HG02943 (cell line): ENCODE data around the gene ALX3.

Experiments
- ATAC-seq: cut with Tn5 transposase; IDR thresholded peaks from one replicate; pipeline ENCODE4 v1.9.1; 2021; ENCODE audit warnings: mild to moderate bottlenecking, low read depth, moderate library complexity; ENCODE audit not compliant: unreplicated experiment

ALX3 gene

DNA sequence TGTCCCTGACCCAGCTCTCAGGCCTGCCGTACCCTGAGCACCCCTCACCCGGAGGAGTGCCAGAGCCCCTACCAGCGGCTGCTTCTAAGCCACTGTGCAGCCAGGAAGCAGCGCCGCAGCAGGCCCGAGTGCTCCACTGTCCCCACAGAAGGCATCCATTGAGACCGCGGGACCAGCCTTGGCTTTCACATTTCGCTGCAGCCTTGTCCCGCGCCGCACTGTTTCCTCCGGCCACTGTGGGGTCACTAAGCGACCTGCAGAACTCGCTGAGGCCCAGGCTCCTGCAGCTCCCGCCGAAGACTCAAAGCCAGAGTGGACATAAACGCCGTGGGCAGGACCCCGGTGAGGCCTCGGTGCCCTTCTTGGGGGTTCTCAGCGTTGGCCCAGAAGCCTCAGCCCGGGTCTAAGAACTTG, 3.0 kb downstream of the ALX3 start:
- ATAC-seq = no peak

DNA sequence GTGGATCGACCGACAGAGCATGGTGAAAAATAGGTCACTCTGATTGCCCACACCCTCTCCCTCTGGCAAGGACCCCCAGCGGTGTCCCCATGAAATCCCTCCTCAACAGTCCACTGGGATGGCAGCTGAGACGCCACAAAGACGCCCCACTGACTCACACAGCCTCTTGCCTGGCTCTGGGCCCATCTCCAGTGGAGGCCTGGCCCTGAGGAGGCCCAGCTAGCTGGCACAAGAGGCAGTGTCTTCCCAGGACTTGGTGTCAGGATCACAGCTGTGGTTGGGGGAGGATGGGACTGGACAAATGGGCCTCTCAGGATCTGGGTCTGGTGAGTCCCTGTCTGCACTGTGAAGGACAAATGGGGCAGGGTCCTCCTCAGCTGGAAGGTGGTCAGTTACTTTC, 4.6 kb downstream of the ALX3 start:
- ATAC-seq = no peak

GRCh38 chr1:110064576-110065337, 5.7 kb downstream of the ALX3 start:
- no peak for ATAC-seq

- no peak for ATAC-seq
These were observed 6.7 kb downstream of the ALX3 start for GRCh38 chr1:110063781-110064180.

DNA sequence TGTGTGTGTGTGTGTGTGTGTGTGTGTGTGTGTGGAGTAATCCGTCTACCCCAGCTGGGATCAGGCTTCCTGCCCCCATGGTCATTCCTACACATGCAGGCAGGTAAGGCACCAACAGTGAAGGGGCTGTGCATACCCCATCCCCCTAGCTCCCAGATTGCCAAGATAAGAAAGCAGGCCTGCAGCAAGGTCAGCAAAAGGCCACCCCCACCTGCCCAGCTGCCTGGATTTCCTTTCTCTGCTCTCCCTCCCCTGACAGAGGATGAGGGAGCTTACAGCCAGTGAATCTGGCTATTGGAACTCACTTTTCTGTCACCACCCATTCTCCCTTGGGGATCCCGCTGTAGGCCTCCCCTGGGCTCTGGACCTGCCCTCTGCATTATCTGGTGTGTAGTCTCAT, 7.9 kb downstream of the ALX3 start:
- ATAC-seq = no peak

GRCh38 chr1:110061341-110061740, 9.1 kb downstream of the ALX3 start:
- ATAC-seq = no peak

DNA sequence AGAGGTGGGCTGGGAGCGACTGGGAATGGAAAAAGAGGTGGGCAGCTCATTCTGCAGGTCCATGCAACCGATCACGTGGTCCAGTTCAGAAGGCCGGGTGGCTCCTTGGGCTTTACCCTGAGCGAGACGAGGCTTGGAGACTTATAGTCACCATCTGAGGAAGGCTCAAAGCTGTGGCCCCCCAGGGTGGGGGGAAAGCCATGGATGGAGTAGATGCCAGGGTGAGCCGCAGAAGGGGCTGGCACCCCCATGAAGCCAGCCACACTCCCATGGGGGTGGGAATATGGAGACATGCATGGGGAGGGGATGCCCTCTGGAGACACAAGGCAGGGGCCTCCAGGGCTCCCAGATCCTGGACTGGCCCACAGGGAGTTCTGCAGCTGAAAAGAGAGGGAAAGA, 9.8 kb downstream of the ALX3 start:
- no peak for ATAC-seq

DNA sequence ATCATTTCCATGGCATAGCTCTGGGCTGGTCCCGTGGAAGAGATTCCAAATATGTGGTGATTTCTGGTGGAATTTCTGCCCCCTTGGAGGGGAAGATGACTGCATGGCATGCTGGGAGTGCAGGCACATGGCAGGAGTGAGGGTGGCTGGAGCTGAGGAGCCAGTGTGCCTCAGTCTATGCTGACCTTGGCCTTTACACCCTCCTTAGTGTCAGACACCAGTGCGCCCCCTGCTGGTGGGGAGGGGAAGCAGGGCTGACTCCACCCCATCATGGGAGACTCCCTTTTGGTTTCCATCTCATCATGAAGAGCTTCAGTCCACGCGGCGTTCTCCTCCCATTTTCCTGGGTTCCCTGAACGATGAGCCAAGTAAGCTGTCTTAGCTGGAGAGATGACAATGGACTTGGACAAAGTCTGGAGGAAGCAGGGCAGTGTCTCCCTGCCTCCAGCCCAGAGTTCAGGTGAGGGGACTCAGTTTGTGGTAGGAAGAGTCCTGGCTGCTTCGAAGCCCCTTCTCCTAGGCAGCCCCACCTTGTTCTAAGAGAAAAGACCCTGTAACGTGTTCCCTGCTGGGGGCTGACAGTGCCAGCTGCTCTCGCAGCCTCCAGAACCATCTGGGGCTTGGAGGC, 10.3 kb downstream of the ALX3 start:
- ATAC-seq = no peak

DNA sequence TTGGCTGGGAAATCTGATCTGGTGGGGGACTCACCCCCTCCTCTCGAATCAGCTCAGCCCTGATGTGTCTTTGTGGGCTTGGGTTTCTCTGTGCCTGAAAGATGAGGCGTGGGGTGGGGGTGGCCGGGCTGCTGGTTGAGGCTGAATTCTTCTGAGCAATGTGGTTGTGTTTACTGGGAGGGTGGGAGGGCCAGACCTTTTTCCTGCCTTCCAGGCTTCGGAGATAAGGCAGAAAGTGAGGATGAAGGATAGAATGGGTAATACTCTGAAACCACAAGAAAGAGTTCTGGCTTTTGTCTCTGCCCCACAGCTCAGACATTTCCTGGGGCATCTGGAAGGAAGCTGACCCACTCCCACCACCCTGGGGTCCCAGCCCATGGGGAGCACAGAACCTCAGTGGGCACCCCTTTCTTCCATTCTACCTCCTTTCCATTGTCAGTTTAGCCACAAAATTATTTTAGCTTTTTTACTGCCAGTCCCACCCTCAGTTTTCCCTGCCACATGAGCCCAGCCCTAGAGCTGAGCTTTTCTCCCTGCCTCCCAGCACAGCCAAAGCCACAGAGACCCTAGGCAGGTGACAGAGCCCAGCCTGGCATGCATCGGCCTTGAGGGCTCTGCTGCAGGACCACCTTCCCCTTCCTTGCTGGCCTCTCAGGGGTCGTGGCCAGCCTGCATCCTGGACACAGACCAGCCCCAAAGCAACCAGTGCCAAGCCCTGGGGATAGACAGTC, 11.2 kb downstream of the ALX3 start:
- no peak for ATAC-seq

- ATAC-seq = no peak
These were observed 11.9 kb downstream of the ALX3 start for GRCh38 chr1:110058591-110058990.

GRCh38 chr1:110057963-110058518, 12.4 kb downstream of the ALX3 start:
- no peak for ATAC-seq

DNA sequence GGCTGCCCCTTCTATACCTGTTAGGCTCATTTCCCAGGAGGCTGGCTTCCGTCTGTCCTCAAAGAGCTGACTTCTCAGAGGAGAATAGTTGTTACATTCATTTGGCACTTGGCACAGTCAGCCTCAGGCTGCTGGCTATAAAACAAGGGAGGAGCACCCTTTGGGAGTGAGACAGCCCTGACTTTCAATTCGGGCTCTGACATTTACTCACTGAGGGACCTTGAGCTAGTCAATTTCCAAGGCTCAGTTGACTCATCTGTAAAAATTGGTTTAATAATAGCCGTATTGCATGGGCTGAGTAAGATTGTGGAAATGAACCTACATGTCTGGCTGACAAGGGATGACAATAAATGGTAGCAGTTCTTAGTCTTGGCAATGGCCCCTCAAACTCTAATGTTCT, 13.7 kb downstream of the ALX3 start:
- no peak for ATAC-seq

GRCh38 chr1:110056285-110056683, 14.2 kb downstream of the ALX3 start:
- ATAC-seq = no peak

DNA sequence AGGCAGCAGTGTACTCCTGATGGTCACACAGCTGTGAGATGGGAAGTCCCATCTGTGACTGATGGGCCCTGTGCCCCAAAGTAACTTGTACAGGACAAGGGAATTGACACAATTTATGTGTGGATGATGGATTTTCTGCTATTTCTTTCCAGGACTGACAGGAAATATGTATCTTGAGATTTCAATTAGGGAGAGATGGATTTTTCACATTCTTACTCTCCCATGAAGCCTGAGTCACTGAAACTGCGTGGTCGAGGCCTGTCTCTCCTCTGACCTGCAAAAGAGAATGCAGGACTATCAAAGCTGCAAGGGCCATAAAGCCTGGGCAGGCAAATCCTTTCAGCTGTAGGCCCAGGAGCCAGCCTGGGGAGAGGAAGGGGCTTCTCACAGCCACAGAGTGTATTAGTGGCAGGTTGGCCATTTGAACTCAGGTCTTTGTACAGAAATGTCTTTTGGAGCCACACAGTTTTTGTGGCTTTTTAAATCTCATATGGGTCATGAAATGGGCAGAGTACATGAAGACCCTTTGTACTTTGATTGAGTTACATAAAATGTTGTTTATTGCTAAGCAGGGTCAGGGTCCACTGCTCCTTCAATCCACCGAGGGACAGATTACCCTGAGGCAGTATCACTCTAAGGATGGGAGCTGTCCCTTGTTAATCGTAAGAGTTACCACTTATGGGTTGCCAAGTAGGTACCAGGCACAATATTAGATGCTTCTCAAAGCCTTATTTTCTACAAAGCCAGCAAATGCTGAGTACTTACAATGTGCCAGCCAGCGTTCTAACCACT, 14.8 kb downstream of the ALX3 start:
- ATAC-seq = no peak

DNA sequence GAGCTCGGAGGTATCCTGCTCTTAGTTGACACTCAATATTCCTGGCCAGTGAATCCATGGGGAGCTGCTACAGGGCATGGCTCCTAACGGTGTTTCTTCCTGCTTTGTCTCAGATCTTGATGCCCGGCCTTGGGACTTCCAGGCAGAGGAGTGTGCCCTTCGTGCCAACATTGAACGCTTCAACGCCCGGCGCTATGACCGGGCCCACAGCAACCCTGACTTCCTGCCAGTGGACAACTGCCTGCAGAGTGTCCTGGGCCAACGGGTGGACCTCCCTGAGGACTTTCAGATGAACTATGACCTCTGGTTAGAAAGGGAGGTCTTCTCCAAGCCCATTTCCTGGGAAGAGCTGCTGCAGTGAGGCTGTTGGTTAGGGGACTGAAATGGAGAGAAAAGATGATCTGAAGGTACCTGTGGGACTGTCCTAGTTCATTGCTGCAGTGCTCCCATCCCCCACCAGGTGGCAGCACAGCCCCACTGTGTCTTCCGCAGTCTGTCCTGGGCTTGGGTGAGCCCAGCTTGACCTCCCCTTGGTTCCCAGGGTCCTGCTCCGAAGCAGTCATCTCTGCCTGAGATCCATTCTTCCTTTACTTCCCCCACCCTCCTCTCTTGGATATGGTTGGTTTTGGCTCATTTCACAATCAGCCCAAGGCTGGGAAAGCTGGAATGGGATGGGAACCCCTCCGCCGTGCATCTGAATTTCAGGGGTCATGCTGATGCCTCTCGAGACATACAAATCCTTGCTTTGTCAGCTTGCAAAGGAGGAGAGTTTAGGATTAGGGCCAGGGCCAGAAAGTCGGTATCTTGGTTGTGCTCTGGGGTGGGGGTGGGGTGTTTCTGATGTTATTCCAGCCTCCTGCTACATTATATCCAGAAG, 16.7 kb downstream of the ALX3 start:
- no peak for ATAC-seq

- no peak for ATAC-seq
These were observed 19.2 kb downstream of the ALX3 start for GRCh38 chr1:110051262-110051648.

DNA sequence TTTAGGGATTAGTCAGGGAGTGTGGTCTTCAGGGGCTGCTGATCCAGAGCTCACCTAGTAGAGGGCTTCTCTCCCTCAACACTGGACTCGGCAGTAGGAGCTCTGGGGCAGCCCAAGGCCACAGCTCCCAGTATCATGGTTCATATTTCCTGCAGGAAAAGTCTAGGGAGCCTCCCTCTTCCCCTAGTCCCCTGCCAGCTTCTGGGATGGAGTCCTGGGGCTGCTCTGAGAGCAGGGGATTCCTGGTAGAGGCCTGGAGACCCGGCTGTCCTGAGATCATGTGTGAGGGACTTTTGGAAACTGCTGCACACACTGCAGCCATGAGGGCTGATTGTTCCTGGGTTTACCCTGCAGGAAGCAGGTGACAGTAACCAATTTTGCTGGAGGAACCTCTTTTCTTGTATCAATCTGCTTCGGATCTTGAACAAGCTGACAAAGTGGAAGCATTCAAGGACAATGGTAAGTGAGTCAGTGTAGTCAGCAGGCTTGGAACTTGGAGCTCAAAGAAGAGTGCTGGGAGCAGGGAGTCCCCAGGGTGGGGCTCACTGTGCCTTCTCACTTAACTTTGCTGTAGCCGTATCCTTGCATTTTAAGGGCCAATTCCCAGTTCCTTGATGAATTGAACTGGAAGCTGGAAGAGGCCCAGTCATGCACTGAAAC, 19.7 kb downstream of the ALX3 start:
- no peak for ATAC-seq

DNA sequence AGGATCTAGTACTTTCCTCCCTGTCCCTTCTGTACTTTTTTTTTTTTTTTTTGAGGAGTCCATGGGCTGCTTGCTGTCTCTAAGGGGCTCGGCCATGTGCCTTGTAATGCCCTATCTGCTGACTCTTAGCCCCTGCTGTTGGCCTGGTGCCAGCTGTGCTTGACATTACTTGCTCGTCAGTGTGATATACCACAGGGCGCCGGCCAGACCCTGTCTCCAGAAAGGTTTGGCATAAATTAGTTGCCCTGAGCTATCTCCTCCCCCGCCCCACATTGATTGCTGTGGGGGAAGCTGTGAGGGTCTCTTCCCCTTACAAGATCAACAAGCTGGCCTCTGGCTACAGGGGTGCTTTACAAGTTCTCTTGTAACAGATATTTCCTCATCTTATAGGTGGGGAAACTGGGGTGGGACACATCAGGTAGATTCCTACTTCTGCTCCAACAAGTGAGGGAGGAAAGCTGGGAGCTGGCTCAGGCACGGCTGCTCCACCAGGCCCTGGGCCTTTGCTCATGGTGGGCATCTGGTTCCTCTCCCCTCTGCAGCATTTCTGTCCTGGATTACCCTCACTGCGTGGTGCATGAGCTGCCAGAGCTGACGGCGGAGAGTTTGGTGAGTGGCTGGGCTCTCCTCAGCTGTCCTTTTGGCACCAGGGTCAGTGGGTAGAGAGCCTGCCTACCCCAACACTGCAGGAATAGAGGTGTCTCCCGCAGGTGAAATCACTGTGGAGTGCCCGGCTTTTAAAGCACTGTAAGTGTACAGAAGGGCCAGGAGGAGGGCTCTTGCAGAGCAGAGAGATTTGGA, 20.5 kb downstream of the ALX3 start:
- no peak for ATAC-seq
